ENCODE data around the gene DNAAF1. TPM values are rescaled to one million over a fixed set of nuclear protein-coding genes. Genes with fewer than 3 reads are reported as not detected.

DNAAF1 gene
- total and polyA plus RNA-seq, 2 experiments from 2014 or later: 0.42 TPM

GRCh38 chr16:84150926-84151325 is 5.8 kb downstream of the DNAAF1 start (continued):
- no peak for TF ChIP-seq REST (IDR thresholded peaks at IDR 0.05; ENCODE audit: unreplicated experiment)

- H3K4me1 ChIP-seq (ENCODE audit: insufficient read depth): no peaks in the 10 kb centered on the region
- Mint-ChIP-seq H3K4me1 (no peaks in the 10 kb centered on the region), H3K4me3 (no peak overlapping the region), H3K27ac (no peak overlapping the region), H3K9me3 (peaks cover 2% of the 10 kb centered on the region; the same call in 2 of the 3 replicates), H3K36me3 (ENCODE audit: low read depth) (no peaks in the 10 kb centered on the region), H3K27me3 (ENCODE audit: insufficient read depth, low read depth, poor library complexity) (peaks cover 6% of the 10 kb centered on the region)
- no peaks in the 10 kb centered on the region for H3K79me2 ChIP-seq (replicated peaks; ENCODE audit: insufficient read depth)
- H4K20me1 ChIP-seq (replicated peaks; ENCODE audit: insufficient read depth): no peaks in the 10 kb centered on the region
- no peak overlapping the region for H3K27ac ChIP-seq (ENCODE audit: low read depth)
- H3K4me3 ChIP-seq: no peak overlapping the region
- TF ChIP-seq EZH2phosphoT487 (IDR thresholded peaks at IDR 0.05; ENCODE audit: unreplicated experiment) (no peak), ZNF331 (CRISPR knock-in tag; IDR thresholded peaks at IDR 0.05; ENCODE audit: low read depth) (no peak), ETS1 (IDR thresholded peaks at IDR 0.05) (no peak), ZNF114 (CRISPR knock-in tag; IDR thresholded peaks at IDR 0.05) (no peak), POLR2AphosphoS5 (IDR thresholded peaks at IDR 0.05; ENCODE audit: low read depth) (no peak), CTCF (conservative IDR thresholded peaks at IDR 0.05; ENCODE audit: low read depth in 2 of 2) (no peak), EZH2 (IDR thresholded peaks at IDR 0.05; ENCODE audit: low read depth, unreplicated experiment) (no peak), REST (IDR thresholded peaks at IDR 0.05; ENCODE audit: unreplicated experiment) (no peak)
- no peaks in the 10 kb centered on the region for H3K36me3 ChIP-seq (ENCODE audit: insufficient read depth)
- H3K9me2 ChIP-seq (ENCODE audit: insufficient read depth): no peaks in the 10 kb centered on the region
- ATAC-seq (no peak), DNase-seq (ENCODE audit: low spot score) (no peak)
- H2AFZ ChIP-seq: peak overlapping the region; percentile 67; the same call in 1 of the 2 replicates
- no peak overlapping the region for H3K4me2 ChIP-seq
- no peaks in the 10 kb centered on the region for H3K27me3 ChIP-seq (ENCODE audit: insufficient read depth)
- H3F3A ChIP-seq (replicated peaks; ENCODE audit: low read depth): no peaks in the 10 kb centered on the region
These were observed 8.6 kb downstream of the DNAAF1 start for GRCh38 chr16:84153660-84154214.
